Progenitor cell of endocrine pancreas (in vitro differentiated cells): Measurements from ENCODE around the gene DIS3. TPM values are rescaled to one million over a fixed set of nuclear protein-coding genes. Genes with fewer than 3 reads are reported as not detected.

Source experiments
- DNase-seq: peaks from one replicate; pipeline ENCODE4 v3.0.0; 2021; ENCODE audit warnings: low spot score; ENCODE audit not compliant: unreplicated experiment
- H3K27ac Mint-ChIP-seq: 2 replicates; pipeline ENCODE4 v1.8.0; 2021; ENCODE audit warnings: mild to moderate bottlenecking, moderate library complexity, mixed read lengths
- H3K27me3 Mint-ChIP-seq: 2 replicates; pipeline ENCODE4 v1.8.0; 2021; ENCODE audit warnings: mixed read lengths
- H3K36me3 Mint-ChIP-seq: 2 replicates; pipeline ENCODE4 v1.8.0; 2022; ENCODE audit warnings: mixed read lengths; ENCODE audit not compliant: insufficient read depth
- H3K4me1 Mint-ChIP-seq: 2 replicates; pipeline ENCODE4 v1.8.0; 2021; ENCODE audit warnings: low read depth, mixed read lengths
- H3K4me3 Mint-ChIP-seq: 2 replicates; pipeline ENCODE4 v1.8.0; 2021; ENCODE audit warnings: low read depth, mild to moderate bottlenecking, moderate library complexity, mixed read lengths
- H3K9me3 Mint-ChIP-seq: 2 replicates; pipeline ENCODE4 v1.8.0; 2021; ENCODE audit warnings: low read depth, mixed read lengths
- total RNA-seq: library from RNA; stranded (reverse); gene quantifications from 2 replicates; pipeline ENCODE4 v1.2.1, GENCODE V29; 2021
- TF ChIP-seq, protein P1 (sequence below): fragments of 200-600 bp; sonication (generic); IDR thresholded peaks from one replicate; pipeline ENCODE4 v1.5.0; 2021; ENCODE audit warnings: antibody characterized with exemption, mild to moderate bottlenecking; ENCODE audit not compliant: unreplicated experiment

DIS3 gene
- total RNA-seq, 1 donor from 2014 or later: 29.0 TPM

DNA sequence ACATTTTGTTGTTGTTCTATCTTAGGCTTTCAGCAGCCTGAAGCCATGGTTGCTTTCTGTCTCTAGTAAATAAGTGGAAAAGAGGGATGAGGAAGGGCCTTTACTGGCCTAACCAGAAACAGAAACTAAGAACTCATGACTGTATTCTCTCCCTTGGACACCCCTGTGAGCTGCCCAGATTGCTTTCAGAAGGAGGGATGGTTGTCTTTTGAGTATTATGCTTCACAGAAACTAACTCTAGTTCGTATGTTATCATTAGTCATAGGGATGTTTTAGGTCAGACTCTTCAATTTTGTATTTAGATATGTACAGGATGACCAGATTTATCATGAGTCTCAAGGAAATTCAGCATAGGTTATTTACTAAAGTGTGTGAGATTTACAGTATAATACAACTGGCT is 36.4 kb downstream of the DIS3 start:
- Mint-ChIP-seq H3K27me3 (no peaks in the 10 kb centered on the region), H3K27ac (peak overlapping the region; percentile 51), H3K4me3 (no peak overlapping the region), H3K9me3 (no peaks in the 10 kb centered on the region), H3K36me3 (peaks cover 18% of the 10 kb centered on the region), H3K4me1 (no peaks in the 10 kb centered on the region)
- no peak for DNase-seq
- TF ChIP-seq, protein P1, sequence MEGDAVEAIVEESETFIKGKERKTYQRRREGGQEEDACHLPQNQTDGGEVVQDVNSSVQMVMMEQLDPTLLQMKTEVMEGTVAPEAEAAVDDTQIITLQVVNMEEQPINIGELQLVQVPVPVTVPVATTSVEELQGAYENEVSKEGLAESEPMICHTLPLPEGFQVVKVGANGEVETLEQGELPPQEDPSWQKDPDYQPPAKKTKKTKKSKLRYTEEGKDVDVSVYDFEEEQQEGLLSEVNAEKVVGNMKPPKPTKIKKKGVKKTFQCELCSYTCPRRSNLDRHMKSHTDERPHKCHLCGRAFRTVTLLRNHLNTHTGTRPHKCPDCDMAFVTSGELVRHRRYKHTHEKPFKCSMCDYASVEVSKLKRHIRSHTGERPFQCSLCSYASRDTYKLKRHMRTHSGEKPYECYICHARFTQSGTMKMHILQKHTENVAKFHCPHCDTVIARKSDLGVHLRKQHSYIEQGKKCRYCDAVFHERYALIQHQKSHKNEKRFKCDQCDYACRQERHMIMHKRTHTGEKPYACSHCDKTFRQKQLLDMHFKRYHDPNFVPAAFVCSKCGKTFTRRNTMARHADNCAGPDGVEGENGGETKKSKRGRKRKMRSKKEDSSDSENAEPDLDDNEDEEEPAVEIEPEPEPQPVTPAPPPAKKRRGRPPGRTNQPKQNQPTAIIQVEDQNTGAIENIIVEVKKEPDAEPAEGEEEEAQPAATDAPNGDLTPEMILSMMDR: no peak

GRCh38 chr13:72740015-72740414 is 41.7 kb downstream of the DIS3 start:
- TF ChIP-seq, protein P1: no peak
- Mint-ChIP-seq H3K4me1 (no peaks in the 10 kb centered on the region), H3K27me3 (no peaks in the 10 kb centered on the region), H3K4me3 (no peak overlapping the region), H3K36me3 (peaks cover 7% of the 10 kb centered on the region), H3K9me3 (no peaks in the 10 kb centered on the region), H3K27ac (peak overlapping the region; percentile 10)
- no peak for DNase-seq

- Mint-ChIP-seq H3K27me3 (no peaks in the 10 kb centered on the region), H3K4me1 (no peaks in the 10 kb centered on the region), H3K4me3 (no peak overlapping the region), H3K9me3 (no peaks in the 10 kb centered on the region), H3K27ac (no peak overlapping the region), H3K36me3 (peaks cover 13% of the 10 kb centered on the region)
- DNase-seq: no peak
- TF ChIP-seq, protein P1: no peak
Observed at GRCh38 chr13:72737033-72737432, 44.7 kb downstream of the DIS3 start.

GRCh38 chr13:72728290-72728605 is 53.5 kb downstream of the DIS3 start:
- H3K4me1 Mint-ChIP-seq: peaks cover 13% of the 10 kb centered on the region
- H3K27me3 Mint-ChIP-seq: no peaks in the 10 kb centered on the region
- peak overlapping the region; percentile 95 for H3K27ac Mint-ChIP-seq

DNA sequence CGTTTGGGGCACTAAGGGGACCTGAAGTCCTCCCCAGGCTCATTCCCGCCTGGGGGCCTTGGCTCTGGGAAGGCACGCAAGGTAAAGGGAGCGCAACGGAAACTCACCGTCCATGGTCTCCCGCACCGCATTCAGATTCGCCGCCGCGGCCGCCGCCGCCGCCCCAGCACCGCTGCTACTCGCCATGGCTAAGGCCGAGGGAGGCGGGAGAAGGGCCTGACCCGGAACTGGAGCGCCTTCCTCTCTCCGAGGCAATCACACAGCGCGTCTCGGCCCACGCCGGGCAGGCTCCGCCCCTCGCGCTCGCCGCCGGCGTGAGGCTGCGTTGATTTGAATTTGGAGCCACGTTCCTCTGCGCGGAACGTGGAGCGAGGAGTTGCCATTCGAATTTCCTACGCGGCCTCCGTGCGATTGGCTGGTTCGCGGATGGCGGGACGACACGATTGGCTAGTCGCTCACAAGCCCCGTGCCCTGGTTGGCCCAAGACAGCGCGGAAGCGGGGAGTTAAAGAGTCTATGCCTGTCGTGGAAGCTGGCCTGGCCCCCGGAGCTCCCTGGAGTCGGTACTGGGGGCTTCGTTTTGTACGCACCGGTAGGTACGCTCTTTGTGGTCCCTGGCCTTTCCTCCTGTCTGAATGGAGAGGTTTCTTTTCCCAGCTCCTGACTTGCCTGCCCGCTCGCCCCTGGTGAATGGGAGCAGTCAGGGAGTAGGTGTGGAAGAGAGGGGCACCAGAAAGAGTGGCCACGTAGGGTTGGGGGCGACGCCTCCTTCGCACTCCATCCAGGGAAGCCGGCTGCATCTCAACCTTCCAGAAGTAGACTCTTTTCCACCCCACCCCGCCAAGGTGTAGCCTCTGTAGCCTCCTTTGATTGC is 54.0 kb downstream of the DIS3 start, which contains the start of the genes BORA and MZT1:
TSS of gene BORA (plus strand) at position 507 of the 873 bp plus-strand sequence. CDS start 1,018 bp downstream, outside the sequence.
TSS of gene MZT1 (minus strand) at position 213 of the 873 bp plus-strand sequence. CDS start at position 186, 27 bp downstream.
- no peaks in the 10 kb centered on the region for H3K9me3 Mint-ChIP-seq
- H3K27ac Mint-ChIP-seq: peak within 1 kb of the TSS; percentile 95
- H3K36me3 Mint-ChIP-seq: peaks cover 5% of the 10 kb centered on the region
- H3K4me3 Mint-ChIP-seq: peak within 1 kb of the TSS; percentile 91
- H3K27me3 Mint-ChIP-seq: no peaks in the 10 kb centered on the region
- TF ChIP-seq, protein P1: no peak
- peak; percentile 85 for DNase-seq
- peaks cover 13% of the 10 kb centered on the region for H3K4me1 Mint-ChIP-seq

More at GRCh38 chr13:72728290-72728605, 53.5 kb downstream of the DIS3 start:
- no peaks in the 10 kb centered on the region for H3K9me3 Mint-ChIP-seq
- peak overlapping the region; percentile 91 for H3K4me3 Mint-ChIP-seq
- DNase-seq: no peak
- TF ChIP-seq, protein P1: no peak
- peaks cover 7% of the 10 kb centered on the region for H3K36me3 Mint-ChIP-seq
